ENCODE measurements around the gene UBE4B.
"Not testable (repeated sequence)": the region's sequence is repeated elsewhere in the genome, so short reads cannot be mapped to it uniquely, and the experiment has no call there.

The UBE4B gene

GRCh38 chr1:10032590-10033358, at the start of gene UBE4B:
Gene UBE4B (plus strand): TSS chr1:10032958. CDS start chr1:10033671, 713 bp downstream.
- peak; percentile 93 for DNase-seq

- no peak for DNase-seq
Observed at GRCh38 chr1:9984253-9984652, 48.5 kb upstream of the UBE4B start.

GRCh38 chr1:9985001-9985400, 47.8 kb upstream of the UBE4B start:
- no peak for DNase-seq

GRCh38 chr1:9989773-9990172, 43.0 kb upstream of the UBE4B start:
- no peak for DNase-seq

GRCh38 chr1:9990944-9991343, 41.8 kb upstream of the UBE4B start:
- no peak for DNase-seq

GRCh38 chr1:9992910-9993309, 39.8 kb upstream of the UBE4B start:
- DNase-seq = no peak

GRCh38 chr1:9993561-9994075, 39.1 kb upstream of the UBE4B start:
- DNase-seq = no peak

GRCh38 chr1:9996624-9997582, 35.9 kb upstream of the UBE4B start, which contains the start of gene RBP7:
Gene RBP7 (plus strand): TSS chr1:9997228. CDS start chr1:9997259, 31 bp downstream.
- DNase-seq = no peak

GRCh38 chr1:10001016-10001665, 31.6 kb upstream of the UBE4B start:
- no peak for DNase-seq

- not testable (repeated sequence) for DNase-seq
Observed at GRCh38 chr1:10005248-10005647, 27.5 kb upstream of the UBE4B start.

GRCh38 chr1:10007169-10007568, 25.6 kb upstream of the UBE4B start:
- DNase-seq = no peak

- no peak for DNase-seq
Observed at GRCh38 chr1:10014016-10014415, 18.7 kb upstream of the UBE4B start.

- DNase-seq = no peak
Observed at GRCh38 chr1:10019561-10019960, 13.2 kb upstream of the UBE4B start.

- no peak for DNase-seq
Observed at GRCh38 chr1:10020086-10020485, 12.7 kb upstream of the UBE4B start.

- not testable (repeated sequence) for DNase-seq
Observed at GRCh38 chr1:10020678-10021077, 12.1 kb upstream of the UBE4B start.

- DNase-seq = not testable (repeated sequence)
Observed at GRCh38 chr1:10021992-10022391, 10.8 kb upstream of the UBE4B start.

- DNase-seq = no peak
Observed at GRCh38 chr1:10022656-10023055, 10.1 kb upstream of the UBE4B start.

GRCh38 chr1:10025354-10025753, 7.4 kb upstream of the UBE4B start:
- no peak for DNase-seq

GRCh38 chr1:10027027-10027426, 5.7 kb upstream of the UBE4B start:
- DNase-seq = no peak

GRCh38 chr1:10028956-10029500, 3.7 kb upstream of the UBE4B start:
- DNase-seq = not testable (repeated sequence)

- DNase-seq = no peak
Observed at GRCh38 chr1:10031461-10031860, 1.3 kb upstream of the UBE4B start.

- no peak for DNase-seq
Observed at GRCh38 chr1:10033359-10033845, 644 bp downstream of the UBE4B start.
